ENCODE data around the gene WDR82.

GRCh38 chr3:52278510-52279069 lies at the start of gene WDR82:
- TF ChIP-seq, protein P1, sequence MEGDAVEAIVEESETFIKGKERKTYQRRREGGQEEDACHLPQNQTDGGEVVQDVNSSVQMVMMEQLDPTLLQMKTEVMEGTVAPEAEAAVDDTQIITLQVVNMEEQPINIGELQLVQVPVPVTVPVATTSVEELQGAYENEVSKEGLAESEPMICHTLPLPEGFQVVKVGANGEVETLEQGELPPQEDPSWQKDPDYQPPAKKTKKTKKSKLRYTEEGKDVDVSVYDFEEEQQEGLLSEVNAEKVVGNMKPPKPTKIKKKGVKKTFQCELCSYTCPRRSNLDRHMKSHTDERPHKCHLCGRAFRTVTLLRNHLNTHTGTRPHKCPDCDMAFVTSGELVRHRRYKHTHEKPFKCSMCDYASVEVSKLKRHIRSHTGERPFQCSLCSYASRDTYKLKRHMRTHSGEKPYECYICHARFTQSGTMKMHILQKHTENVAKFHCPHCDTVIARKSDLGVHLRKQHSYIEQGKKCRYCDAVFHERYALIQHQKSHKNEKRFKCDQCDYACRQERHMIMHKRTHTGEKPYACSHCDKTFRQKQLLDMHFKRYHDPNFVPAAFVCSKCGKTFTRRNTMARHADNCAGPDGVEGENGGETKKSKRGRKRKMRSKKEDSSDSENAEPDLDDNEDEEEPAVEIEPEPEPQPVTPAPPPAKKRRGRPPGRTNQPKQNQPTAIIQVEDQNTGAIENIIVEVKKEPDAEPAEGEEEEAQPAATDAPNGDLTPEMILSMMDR (IDR thresholded peaks at IDR 0.05): no peak
- peak in 1 of 2 donors; percentile 68 for TF ChIP-seq POLR2A (IDR thresholded peaks at IDR 0.05)
